Neural progenitor cell (in vitro differentiated cells): ENCODE results near the gene PPM1E. TPM values are rescaled to one million over a fixed set of nuclear protein-coding genes. Genes with fewer than 3 reads are reported as not detected.

ENCODE experiments used
- DNase-seq: peaks from one replicate; pipeline ENCODE4 v3.0.0-alpha.2; 2016; ENCODE audit warnings: low spot score
- H2AFZ ChIP-seq: fragments of 200-600 bp; sonication (generic); replicated peaks from 2 replicates; pipeline ENCODE4 v1.6.1; 2016; ENCODE audit warnings: antibody characterized with exemption
- H3F3A ChIP-seq: fragments of 200-600 bp; sonication (generic); 2 replicates; pipeline ENCODE4 v1.6.1; 2016; ENCODE audit warnings: antibody characterized with exemption, low read depth
- H3K27ac ChIP-seq: fragments of 200-600 bp; sonication (generic); 2 replicates; pipeline ENCODE4 v1.5.1; 2016; ENCODE audit warnings: mild to moderate bottlenecking
- H3K27me3 ChIP-seq: fragments of 200-600 bp; sonication (generic); 2 replicates; pipeline ENCODE4 v1.6.1; 2016; ENCODE audit warnings: mild to moderate bottlenecking, moderate library complexity
- H3K36me3 ChIP-seq: fragments of 200-600 bp; sonication (generic); 2 replicates; pipeline ENCODE4 v1.5.1; 2016
- H3K4me1 ChIP-seq: fragments of 200-600 bp; sonication (generic); 2 replicates; pipeline ENCODE4 v1.6.1; 2016; ENCODE audit warnings: mixed run types
- H3K4me2 ChIP-seq: fragments of 200-600 bp; sonication (generic); 2 replicates; pipeline ENCODE4 v1.6.1; 2016
- H3K4me3 ChIP-seq: fragments of 200-600 bp; sonication (generic); 2 replicates; pipeline ENCODE4 v1.5.1; 2016
- H3K79me2 ChIP-seq: fragments of 200-600 bp; sonication (generic); 2 replicates; pipeline ENCODE4 v1.6.1; 2016; ENCODE audit warnings: low read depth
- H3K9ac ChIP-seq: fragments of 200-600 bp; sonication (generic); 2 replicates; pipeline ENCODE4 v1.6.1; 2016
- H3K9me3 ChIP-seq: fragments of 200-600 bp; sonication (generic); 2 replicates; pipeline ENCODE4 v1.5.1; 2016; ENCODE audit warnings: low read depth
- H4K20me1 ChIP-seq: fragments of 200-600 bp; sonication (generic); 2 replicates; pipeline ENCODE4 v1.6.1; 2016; ENCODE audit warnings: low read depth
- H3K27ac Mint-ChIP-seq: 3 replicates; pipeline ENCODE4 v1.8.0; 2021; ENCODE audit warnings: mixed read lengths
- H3K27me3 Mint-ChIP-seq: 2 replicates; pipeline ENCODE4 v1.8.0; 2022; ENCODE audit warnings: low read depth, mild to moderate bottlenecking, inconsistent platforms, moderate library complexity, mixed read lengths; ENCODE audit not compliant: insufficient read depth
- H3K36me3 Mint-ChIP-seq: 3 replicates; pipeline ENCODE4 v1.8.0; 2021; ENCODE audit warnings: mixed read lengths
- H3K4me1 Mint-ChIP-seq: 3 replicates; pipeline ENCODE4 v1.8.0; 2021; ENCODE audit warnings: mixed read lengths
- H3K4me3 Mint-ChIP-seq: 3 replicates; pipeline ENCODE4 v1.8.0; 2021; ENCODE audit warnings: mild to moderate bottlenecking, moderate library complexity, mixed read lengths
- H3K9me3 Mint-ChIP-seq: 3 replicates; pipeline ENCODE4 v1.8.0; 2020; ENCODE audit warnings: mixed read lengths
- CTCF ChIP-seq: fragments of 200-600 bp; sonication (generic); IDR thresholded peaks from 2 replicates; pipeline ENCODE4 v1.5.1; 2017; ENCODE audit warnings: antibody characterized with exemption, mild to moderate bottlenecking
- EZH2 ChIP-seq: fragments of 200-600 bp; sonication (generic); IDR thresholded peaks from 2 replicates; pipeline ENCODE4 v1.6.1; 2017; ENCODE audit warnings: antibody characterized with exemption, mild to moderate bottlenecking, moderate library complexity
- EZH2phosphoT487 ChIP-seq: fragments of 200-600 bp; sonication (generic); IDR thresholded peaks from 2 replicates; pipeline ENCODE4 v1.6.1; 2017; ENCODE audit warnings: antibody characterized with exemption
- total RNA-seq: library from RNA; depleted of rRNA; stranded (reverse); fragments of >200 nt; gene quantifications from 2 replicates; pipeline ENCODE4 v1.2.3, GENCODE V29; 2015; ENCODE audit warnings: low replicate concordance

PPM1E gene
- total RNA-seq, 1 donor from 2014 or later: 18.8 TPM

- no peak overlapping the region for H3K27ac ChIP-seq
- H3K36me3 Mint-ChIP-seq: peaks cover 12% of the 10 kb centered on the region
- peaks cover 2% of the 10 kb centered on the region for H3K27me3 Mint-ChIP-seq
- H3K9me3 ChIP-seq: peaks cover 9% of the 10 kb centered on the region
- no peak overlapping the region for H3K9ac ChIP-seq
- no peaks in the 10 kb centered on the region for H3K4me1 Mint-ChIP-seq
- H3K36me3 ChIP-seq: no peaks in the 10 kb centered on the region
- no peaks in the 10 kb centered on the region for H3K79me2 ChIP-seq
- H2AFZ ChIP-seq: no peak overlapping the region
- DNase-seq: no peak
- H3F3A ChIP-seq: no peaks in the 10 kb centered on the region
- H3K4me3 Mint-ChIP-seq: no peak overlapping the region
- H4K20me1 ChIP-seq: no peaks in the 10 kb centered on the region
- no peaks in the 10 kb centered on the region for H3K27me3 ChIP-seq
- no peak for TF ChIP-seq EZH2phosphoT487
- no peak for TF ChIP-seq EZH2
- TF ChIP-seq CTCF: no peak
- H3K4me1 ChIP-seq: no peaks in the 10 kb centered on the region
- peaks cover 17% of the 10 kb centered on the region for H3K9me3 Mint-ChIP-seq
- H3K4me3 ChIP-seq: no peak overlapping the region
- H3K27ac Mint-ChIP-seq: no peak overlapping the region
- no peak overlapping the region for H3K4me2 ChIP-seq
Measured at GRCh38 chr17:58902322-58902721, 146.7 kb downstream of the PPM1E start.

- Mint-ChIP-seq H3K4me1 (no peaks in the 10 kb centered on the region), H3K4me3 (no peak overlapping the region), H3K36me3 (peaks cover 11% of the 10 kb centered on the region), H3K27ac (no peak overlapping the region), H3K27me3 (peaks cover 4% of the 10 kb centered on the region), H3K9me3 (peaks cover 19% of the 10 kb centered on the region)
- Histone ChIP-seq H3K9ac (no peak overlapping the region), H3K27me3 (no peaks in the 10 kb centered on the region), H3F3A (peaks cover 5% of the 10 kb centered on the region), H3K4me1 (peaks cover 23% of the 10 kb centered on the region), H3K9me3 (no peaks in the 10 kb centered on the region), H3K79me2 (no peaks in the 10 kb centered on the region), H3K4me3 (peak overlapping the region; percentile 7), H3K36me3 (no peaks in the 10 kb centered on the region), H3K27ac (peak overlapping the region; percentile 69), H4K20me1 (no peaks in the 10 kb centered on the region), H2AFZ (no peak overlapping the region), H3K4me2 (peak overlapping the region; percentile 3)
- TF ChIP-seq EZH2phosphoT487 (no peak), CTCF (no peak), EZH2 (no peak)
- DNase-seq: peak; percentile 26
Measured at GRCh38 chr17:58911741-58912343, 156.2 kb downstream of the PPM1E start.

GRCh38 chr17:58913552-58913951 is 157.9 kb downstream of the PPM1E start:
- TF ChIP-seq EZH2 (no peak), EZH2phosphoT487 (no peak), CTCF (no peak)
- no peak for DNase-seq

More at GRCh38 chr17:58913552-58913951, 157.9 kb downstream of the PPM1E start:
- Mint-ChIP-seq H3K36me3 (peaks cover 6% of the 10 kb centered on the region), H3K9me3 (peaks cover 19% of the 10 kb centered on the region), H3K27me3 (no peaks in the 10 kb centered on the region), H3K4me3 (no peak overlapping the region), H3K4me1 (peaks cover 9% of the 10 kb centered on the region), H3K27ac (no peak overlapping the region)
- no peak overlapping the region for H3K4me3 ChIP-seq
- H3K27ac ChIP-seq: no peak overlapping the region
- H3K9ac ChIP-seq: no peak overlapping the region
- H3K9me3 ChIP-seq: no peaks in the 10 kb centered on the region
- peaks cover 38% of the 10 kb centered on the region for H3K4me1 ChIP-seq
- no peaks in the 10 kb centered on the region for H4K20me1 ChIP-seq
- peaks cover 5% of the 10 kb centered on the region for H3F3A ChIP-seq
- no peak overlapping the region for H2AFZ ChIP-seq
- no peaks in the 10 kb centered on the region for H3K27me3 ChIP-seq
- peak overlapping the region; percentile 3 for H3K4me2 ChIP-seq
- no peaks in the 10 kb centered on the region for H3K79me2 ChIP-seq
- no peaks in the 10 kb centered on the region for H3K36me3 ChIP-seq
